GM12878 (cell line): ENCODE data around the gene IMPACT. TPM values are rescaled to one million over a fixed set of nuclear protein-coding genes. Genes with fewer than 3 reads are reported as not detected.

Experiments
- ATAC-seq: fragments of 200-7000 bp; cut with Tn5 transposase; 3 replicates; pipeline ENCODE4 v1.9.1; 2020; ENCODE audit warnings: mild to moderate bottlenecking, moderate library complexity
- BruUV-seq: library from RNA; stranded (reverse); fragments of 400-500 nt; replicated peaks from 2 replicates; lab custom pipeline; 2021; lab: Mats Ljungman, UMichigan
- CTCF ChIA-PET: fragments of 300-600 bp; sonication (Branson Sonifier 250); formaldehyde crosslinking; extraction: SDS; loops from one replicate; lab custom pipeline; 2021; ENCODE audit warnings: inconsistent platforms; lab: Yijun Ruan, JAX
- POLR2A ChIA-PET: fragments of 350-600 bp; formaldehyde crosslinking; extraction: SDS; loops from one replicate; lab custom pipeline; 2021; ENCODE audit warnings: inconsistent platforms; lab: Charles Lee
- RAD21 ChIA-PET: fragments of 300-600 bp; sonication (Branson Sonifier 250); formaldehyde crosslinking; loops from one replicate; lab custom pipeline; 2023; ENCODE audit warnings: antibody characterized with exemption; ENCODE audit not compliant: unreplicated experiment; lab: Charles Lee
- SMC1A ChIA-PET: fragments of 300-600 bp; sonication (Branson Sonifier 250); formaldehyde crosslinking; loops from one replicate; lab custom pipeline; 2023; ENCODE audit not compliant: unreplicated experiment, uncharacterized antibody; lab: Charles Lee
- DNase-seq: peaks from one replicate; pipeline ENCODE4 v3.0.0-alpha.2; 2011; ENCODE audit warnings: low read depth, low spot score
- FAIRE-seq: peaks from 3 replicates; lab custom pipeline; 2011; peaks lifted over from hg19 to GRCh38; lab: Jason Lieb, UNC
- H2AFZ ChIP-seq: 2 replicates; pipeline ENCODE4 v1.6.0; 2011; ENCODE audit warnings: low read depth, low read length, control low read depth; ENCODE audit not compliant: control insufficient read depth
- H3K27ac ChIP-seq: 2 replicates; pipeline ENCODE4 v1.5.1; 2011; ENCODE audit warnings: control low read depth; ENCODE audit not compliant: control insufficient read depth, insufficient read depth
- H3K27me3 ChIP-seq, 2 experiments: replicated peaks in 1 of 2; 2 replicates each; pipeline versions ENCODE4 v1.6.0 to v1.6.1; 2011; ENCODE audit warnings: low read length in 1 of 2; ENCODE audit not compliant: control insufficient read depth in 2 of 2, insufficient read depth in 2 of 2
- H3K36me3 ChIP-seq, 2 experiments: 2 replicates each; pipeline ENCODE4 v1.5.1; 2011; ENCODE audit warnings: low read length in 1 of 2; ENCODE audit not compliant: control insufficient read depth in 2 of 2, insufficient read depth in 2 of 2
- H3K4me1 ChIP-seq: 2 replicates; pipeline ENCODE4 v1.6.1; 2011; ENCODE audit warnings: mild to moderate bottlenecking, low read length, moderate library complexity, mixed read lengths; ENCODE audit not compliant: control insufficient read depth, insufficient read depth
- H3K4me2 ChIP-seq: 2 replicates; pipeline ENCODE4 v1.6.0; 2011; ENCODE audit warnings: control low read depth; ENCODE audit not compliant: control insufficient read depth, insufficient read depth
- H3K4me3 ChIP-seq: fragments of 200-600 bp; sonication (generic); 2 replicates; pipeline ENCODE4 v1.5.1; 2016
- H3K79me2 ChIP-seq: 2 replicates; pipeline ENCODE4 v1.6.0; 2011; ENCODE audit warnings: low read length; ENCODE audit not compliant: control insufficient read depth, insufficient read depth
- H3K9ac ChIP-seq: 2 replicates; pipeline ENCODE4 v1.8.0; 2011; ENCODE audit warnings: low read length, control low read depth, mixed read lengths; ENCODE audit not compliant: control insufficient read depth, insufficient read depth
- H3K9me3 ChIP-seq: replicated peaks from 3 replicates; pipeline ENCODE4 v1.5.1; 2011; ENCODE audit warnings: mild to moderate bottlenecking, low read length; ENCODE audit not compliant: control insufficient read depth, insufficient read depth
- H4K20me1 ChIP-seq: 2 replicates; pipeline ENCODE4 v1.6.0; 2011; ENCODE audit not compliant: control insufficient read depth, insufficient read depth
- BCL11A ChIP-seq: IDR thresholded peaks from 2 replicates; pipeline ENCODE4 v1.6.1; 2011; ENCODE audit warnings: low read depth, low read length
- EGR1 ChIP-seq, 2 experiments: IDR thresholded peaks; 1 replicate in 1 of 2; 2 replicates in 1 of 2; pipeline ENCODE4 v1.6.1; 2011 to 2012; ENCODE audit warnings: low read depth in 2 of 2, low read length in 2 of 2, borderline replicate concordance in 1 of 2, mild to moderate bottlenecking in 1 of 2, moderate library complexity in 1 of 2
- IRF3 ChIP-seq: fragments of 450-650 bp; IDR thresholded peaks from 2 replicates; pipeline ENCODE4 v1.6.1; 2014; ENCODE audit warnings: mild to moderate bottlenecking
- NR2F1 ChIP-seq: fragments of 450-650 bp; conservative IDR thresholded peaks from 2 replicates; pipeline ENCODE4 v1.6.1; 2017; ENCODE audit warnings: mild to moderate bottlenecking
- RUNX3 ChIP-seq: IDR thresholded peaks from 2 replicates; pipeline ENCODE4 v1.6.1; 2012; ENCODE audit warnings: low read length, inconsistent platforms
- SIX5 ChIP-seq: IDR thresholded peaks from 2 replicates; pipeline ENCODE4 v1.6.1; 2011; ENCODE audit warnings: mild to moderate bottlenecking, low read depth, low read length, moderate library complexity; ENCODE audit not compliant: severe bottlenecking
- ZBED1 ChIP-seq: IDR thresholded peaks from 2 replicates; pipeline ENCODE4 v1.6.1; 2016; ENCODE audit warnings: borderline replicate concordance
- ZNF384 ChIP-seq: IDR thresholded peaks from 2 replicates; pipeline ENCODE4 v1.6.1; 2012; ENCODE audit warnings: low read depth, mild to moderate bottlenecking, low read length, improper control_type of control experiment, borderline replicate concordance
- WGBS: methylation state at CpG from one replicate; pipeline ENCODE4 v1.1.6; 2016; ENCODE audit warnings: low lambda C conversion rate; ENCODE audit not compliant: insufficient replicate concordance, insufficient coverage; ENCODE audit errors: missing lambda C conversion rate; 5-methylcytosine and 5-hydroxymethylcytosine counted together
- in situ Hi-C: fragments of 300-500 bp; cut with MboI; formaldehyde crosslinking; loops from 9 replicates; pipeline ENCODE4 v1.14.3; 2018; ENCODE audit warnings: mixed read lengths
- intact Hi-C: fragments of 100-400 bp; cut with micrococcal nuclease; formaldehyde crosslinking; loops from one replicate; pipeline ENCODE4 v1.14.2; 2022; ENCODE audit not compliant: unreplicated experiment
- polyA plus RNA-seq, 11 experiments: library from polyadenylated mRNA; depleted of rRNA in 4 of 11; unstranded in 6 of 11; stranded (reverse) in 5 of 11; fragments of >200 nt; fragmentation: Nextera tagmentation in 4 of 11; fragmentation: Illumina TruSeq in 1 of 11; extraction: Ambion mirVana in 4 of 11; extraction: Trizol in 1 of 11; gene quantifications; 1 replicate in 1 of 11; 2 replicates in 10 of 11; pipeline versions ENCODE4 v1.2.1 to v1.2.3, GENCODE V29; 2011 to 2016; ENCODE audit warnings: inconsistent platforms in 2 of 11, missing spikeins in 2 of 11, low read depth in 1 of 11
- total RNA-seq, 4 experiments: library from RNA; depleted of rRNA in 3 of 4; stranded (reverse); fragments of >200 nt in 3 of 4; fragmentation: Illumina TruSeq in 1 of 4; extraction: Trizol in 1 of 4; gene quantifications; 2 replicates each; pipeline versions ENCODE4 v1.2.1 to v1.2.3, GENCODE V29; 2013 to 2021

Gene IMPACT
- total and polyA plus RNA-seq, 10 of the 15 experiments (the other 5 are each of a cell fraction or from before 2014, with no cell fraction given), result 0.10 to 0.84 (median 0.53) TPM

GRCh38 chr18:24491927-24492834 lies 65.7 kb downstream of the IMPACT start (continued):
- TF ChIP-seq ZNF384 (peak; percentile 29; the same call in 1 of the 2 replicates), SIX5 (no peak), BCL11A (peak; percentile 59; the same call in 1 of the 2 replicates), RUNX3 (peak; percentile 87), ZBED1 (no peak), EGR1 (IDR thresholded peaks at IDR 0.05; ENCODE audit: borderline replicate concordance in 1 of 2, low read depth in 2 of 2, low read length in 2 of 2) (no peak), NR2F1 (peak; percentile 59)

- Histone ChIP-seq H3K9ac (no peak overlapping the region), H3K4me2 (no peak overlapping the region), H4K20me1 (no peaks in the 10 kb centered on the region; the same call in 1 of the 2 replicates), H3K27ac (no peak overlapping the region), H2AFZ (no peak overlapping the region), H3K27me3 (peaks cover 0 to 3% of the 10 kb centered on the region in 2 experiments; a peak in 2 of 4 replicates), H3K79me2 (no peaks in the 10 kb centered on the region), H3K36me3 (no peaks in the 10 kb centered on the region), H3K4me1 (peaks cover 10% of the 10 kb centered on the region), H3K9me3 (peaks cover 2% of the 10 kb centered on the region; the same call in 2 of the 3 replicates), H3K4me3 (no peak overlapping the region)
- BruUV-seq, result no TSS peak
- RAD21 ChIA-PET, result interaction anchor here (1.0 kb wide), 1 partner anchor 135 kb away, joined by 4 read pairs; no protein-coding TSS in a partner anchor
- SMC1A ChIA-PET, result no interaction called here
- CTCF ChIA-PET, result no interaction called here
- DNase-seq (no peak), FAIRE-seq (no peak), ATAC-seq (no peak)
- POLR2A ChIA-PET, result no interaction called here
- in situ Hi-C loops, result no loop called here
- intact Hi-C loops, result no loop called here
- 59% methylated on average over 2 of the region's 2 CpGs for WGBS
- TF ChIP-seq IRF3, result no peak
These were observed 68.1 kb downstream of the IMPACT start for GRCh38 chr18:24494586-24494985.
